HepG2 (cell line): ENCODE results near the gene GLYATL1B. TPM values are rescaled to one million over a fixed set of nuclear protein-coding genes. Genes with fewer than 3 reads are reported as not detected.

Source experiments
- AGO1 ChIP-seq: fragments of 200-400 bp; formaldehyde crosslinking; IDR thresholded peaks from 2 replicates; pipeline ENCODE4 v1.6.1; 2017; ENCODE audit warnings: mild to moderate bottlenecking, low read depth, low read length, moderate library complexity; ENCODE audit not compliant: poor library complexity, severe bottlenecking
- AHR ChIP-seq: IDR thresholded peaks from 2 replicates; pipeline ENCODE4 v1.6.1; 2018; ENCODE audit warnings: missing genetic modification reagents, missing compliant biosample characterization
- HDAC1 ChIP-seq: sonication (generic); formaldehyde crosslinking; IDR thresholded peaks from 2 replicates; pipeline ENCODE4 v1.5.1; 2020; ENCODE audit warnings: mild to moderate bottlenecking, missing genetic modification reagents
- HOXA7 ChIP-seq: sonication (generic); formaldehyde crosslinking; IDR thresholded peaks from 2 replicates; pipeline ENCODE4 v1.8.1; 2022; ENCODE audit warnings: mild to moderate bottlenecking, missing genetic modification reagents, moderate library complexity
- IRF9 ChIP-seq: sonication (generic); formaldehyde crosslinking; IDR thresholded peaks from 2 replicates; pipeline ENCODE4 v1.8.0; 2022; ENCODE audit warnings: missing genetic modification reagents, mild to moderate bottlenecking, borderline replicate concordance
- KLF16 ChIP-seq, 2 experiments: sonication (generic) in 1 of 2; formaldehyde crosslinking in 1 of 2; IDR thresholded peaks; 2 replicates each; pipeline versions ENCODE4 v1.6.1 to v1.8.0; 2016 to 2023; ENCODE audit warnings: missing genetic modification reagents in 2 of 2, missing compliant biosample characterization in 1 of 2
- MTF2 ChIP-seq: sonication (generic); formaldehyde crosslinking; IDR thresholded peaks from 2 replicates; pipeline ENCODE4 v1.5.0; 2020; ENCODE audit warnings: missing genetic modification reagents, borderline replicate concordance
- NFIB ChIP-seq: sonication (generic); formaldehyde crosslinking; IDR thresholded peaks from 2 replicates; pipeline ENCODE4 v1.9.0; 2021; ENCODE audit warnings: missing genetic modification reagents, mild to moderate bottlenecking, borderline replicate concordance
- NFYB ChIP-seq: sonication (generic); formaldehyde crosslinking; IDR thresholded peaks from 2 replicates; pipeline ENCODE4 v1.4.0; 2020; ENCODE audit warnings: missing genetic modification reagents
- PAX8 ChIP-seq: sonication (generic); formaldehyde crosslinking; IDR thresholded peaks from 2 replicates; pipeline ENCODE4 v1.8.0; 2022; ENCODE audit warnings: mild to moderate bottlenecking, missing genetic modification reagents, borderline replicate concordance
- PHF5A ChIP-seq: IDR thresholded peaks from one replicate; pipeline ENCODE4 v1.6.1; 2018; ENCODE audit warnings: low read depth, missing genetic modification reagents; ENCODE audit not compliant: unreplicated experiment
- PHF8 ChIP-seq: sonication (generic); formaldehyde crosslinking; IDR thresholded peaks from 2 replicates; pipeline ENCODE4 v1.5.0; 2020; ENCODE audit warnings: missing genetic modification reagents
- SMARCC2 ChIP-seq: fragments of 450-650 bp; IDR thresholded peaks from 2 replicates; pipeline ENCODE4 v1.6.1; 2017; ENCODE audit warnings: antibody characterized with exemption, mild to moderate bottlenecking
- TERF1 ChIP-seq: sonication (generic); formaldehyde crosslinking; IDR thresholded peaks from 2 replicates; pipeline ENCODE4 v1.8.0; 2022; ENCODE audit warnings: mild to moderate bottlenecking, missing genetic modification reagents, moderate library complexity
- TFAP4 ChIP-seq: sonication (generic); IDR thresholded peaks from 2 replicates; pipeline ENCODE4 v1.6.1; 2016; ENCODE audit warnings: low read depth, borderline replicate concordance
- USF2 ChIP-seq, 2 experiments: sonication (generic) in 1 of 2; formaldehyde crosslinking in 1 of 2; IDR thresholded peaks; 2 replicates each; pipeline versions ENCODE4 v1.5.1 to v1.6.1; 2011 to 2020; ENCODE audit warnings: borderline replicate concordance in 1 of 2, low read depth in 1 of 2, low read length in 1 of 2, mild to moderate bottlenecking in 1 of 2, missing genetic modification reagents in 1 of 2, moderate library complexity in 1 of 2
- ZBTB21 ChIP-seq: sonication (generic); formaldehyde crosslinking; IDR thresholded peaks from 2 replicates; pipeline ENCODE4 v1.4.0; 2020; ENCODE audit warnings: missing genetic modification reagents
- ZBTB37 ChIP-seq: sonication (generic); formaldehyde crosslinking; IDR thresholded peaks from 2 replicates; pipeline ENCODE4 v1.4.0; 2020; ENCODE audit warnings: mild to moderate bottlenecking, missing genetic modification reagents
- ZBTB7B ChIP-seq: sonication (generic); formaldehyde crosslinking; IDR thresholded peaks from 2 replicates; pipeline ENCODE4 v1.4.0; 2020; ENCODE audit warnings: missing genetic modification reagents
- ZNF225 ChIP-seq: sonication (generic); formaldehyde crosslinking; IDR thresholded peaks from 2 replicates; pipeline ENCODE4 v1.4.0; 2020; ENCODE audit warnings: mild to moderate bottlenecking, missing genetic modification reagents
- ZNF333 ChIP-seq: sonication (generic); formaldehyde crosslinking; IDR thresholded peaks from 2 replicates; pipeline ENCODE4 v1.4.0; 2020; ENCODE audit warnings: mild to moderate bottlenecking, missing genetic modification reagents, borderline replicate concordance
- ZNF629 ChIP-seq: sonication (generic); formaldehyde crosslinking; conservative IDR thresholded peaks from 2 replicates; pipeline ENCODE4 v1.5.0; 2020; ENCODE audit warnings: missing genetic modification reagents
- ZNF883 ChIP-seq: sonication (generic); formaldehyde crosslinking; IDR thresholded peaks from 2 replicates; pipeline ENCODE4 v1.5.1; 2020; ENCODE audit warnings: mild to moderate bottlenecking, missing genetic modification reagents; ENCODE audit errors: not compliant biosample characterization
- polyA plus RNA-seq, 8 experiments: library from polyadenylated mRNA; depleted of rRNA in 3 of 8; stranded (reverse) in 7 of 8; unstranded in 1 of 8; fragments of >200 nt; fragmentation: Illumina TruSeq in 4 of 8; extraction: Trizol in 4 of 8; gene quantifications; 2 replicates each; pipeline versions ENCODE4 v1.2.1 to v1.2.3, GENCODE V29; 2011 to 2016; ENCODE audit warnings: low read depth in 4 of 8, missing spikeins in 1 of 8, mixed read lengths in 1 of 8; ENCODE audit not compliant: insufficient read depth in 1 of 8
- total RNA-seq, 5 experiments: library from RNA; depleted of rRNA; stranded (reverse); fragments of >200 nt; fragmentation: Illumina TruSeq; extraction: Trizol; gene quantifications; 2 replicates each; pipeline ENCODE4 v1.2.3, GENCODE V29; 2016; ENCODE audit warnings: low read depth in 1 of 5

GLYATL1B gene
- total and polyA plus RNA-seq, 2 of the 13 experiments (the other 11 are each of a cell fraction or from before 2014, with no cell fraction given), result not detected

- TF ChIP-seq PHF5A (CRISPR knock-in tag) (no peak), HOXA7 (CRISPR knock-in tag) (no peak), NFYB (CRISPR knock-in tag) (no peak), PAX8 (CRISPR knock-in tag) (no peak), TFAP4 (no peak), IRF9 (no peak), NFIB (CRISPR knock-in tag) (no peak), USF2 (IDR thresholded peaks at IDR 0.05; ENCODE audit: low read depth, low read length) (no peak), USF2 (CRISPR knock-in tag; IDR thresholded peaks at IDR 0.05; ENCODE audit: borderline replicate concordance) (no peak), ZNF333 (CRISPR knock-in tag) (no peak), MTF2 (CRISPR knock-in tag) (no peak), AGO1 (no peak), ZBTB7B (CRISPR knock-in tag) (peak; percentile 53; the same call in 1 of the 2 replicates), ZNF883 (no peak), PHF8 (no peak), HDAC1 (peak; percentile 45; the same call in 1 of the 2 replicates), ZBTB37 (CRISPR knock-in tag) (no peak), ZBTB21 (CRISPR knock-in tag) (no peak), KLF16 (CRISPR knock-in tag; IDR thresholded peaks at IDR 0.05) (peak in 1 of 2 experiments; percentile 59; a peak in 1 of 4 replicates), ZNF629 (no peak), TERF1 (CRISPR knock-in tag) (no peak), SMARCC2 (no peak), ZNF225 (CRISPR knock-in tag) (no peak), AHR (CRISPR knock-in tag) (0 out of 2 replicates have a peak, but pooled peaks have one; percentile 35)
These were observed 49.7 kb downstream of the GLYATL1B start (continued) for GRCh38 chr11:59135648-59136461.
